GM12874 (cell line): Measurements from ENCODE around the gene ULK4.

ENCODE experiments used
- CTCF ChIP-seq: IDR thresholded peaks from 2 replicates; pipeline ENCODE4 v1.5.1; 2011; ENCODE audit warnings: low read depth, mild to moderate bottlenecking, control low read depth, low read length, moderate library complexity; ENCODE audit not compliant: insufficient read depth

The ULK4 gene

DNA sequence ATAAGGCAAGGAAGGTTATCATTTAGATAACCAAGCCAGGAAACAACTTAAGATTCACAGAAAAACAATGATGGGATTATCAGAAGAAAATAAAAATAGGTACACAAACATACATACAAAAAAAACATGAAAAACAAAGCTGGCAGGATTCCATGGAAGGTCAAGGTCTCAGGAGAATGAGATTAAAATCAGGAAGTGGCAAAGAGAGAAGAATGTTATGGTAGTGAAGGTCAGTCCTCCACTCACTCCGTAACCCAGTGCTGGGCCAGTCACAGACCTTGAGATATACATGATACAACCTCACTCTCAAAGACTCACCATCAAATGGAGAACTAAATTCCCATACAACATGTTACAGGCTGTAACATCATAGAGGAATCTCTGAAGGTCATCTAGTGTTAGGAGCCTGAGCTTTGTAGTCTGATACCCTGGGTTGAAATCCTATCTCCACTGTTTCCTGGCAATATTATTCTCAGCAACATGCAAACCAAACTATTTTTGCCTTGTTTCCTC, 668.7 kb downstream of the ULK4 start:
- no peak for TF ChIP-seq CTCF

DNA sequence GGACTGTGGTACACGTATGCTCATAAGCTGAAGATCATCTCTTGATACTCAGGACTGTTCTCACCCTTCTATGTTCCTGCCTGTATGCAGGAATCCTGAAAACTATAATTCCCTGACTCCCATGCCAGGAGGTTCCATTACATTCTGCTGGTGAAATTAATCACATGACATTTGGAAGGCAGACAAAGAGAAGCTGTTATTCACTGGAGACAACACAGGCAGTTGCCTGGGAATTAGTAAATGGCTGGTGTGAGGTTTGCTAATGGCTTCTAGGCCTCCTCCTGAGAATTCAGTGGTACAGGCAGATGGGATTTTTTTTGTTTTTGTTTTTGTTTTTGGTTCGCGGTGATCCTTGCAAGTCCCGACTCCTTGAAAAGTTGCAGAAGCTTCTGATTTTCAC, 671.2 kb downstream of the ULK4 start:
- no peak for TF ChIP-seq CTCF

GRCh38 chr3:41290306-41290705, 671.6 kb downstream of the ULK4 start:
- TF ChIP-seq CTCF, result no peak

DNA sequence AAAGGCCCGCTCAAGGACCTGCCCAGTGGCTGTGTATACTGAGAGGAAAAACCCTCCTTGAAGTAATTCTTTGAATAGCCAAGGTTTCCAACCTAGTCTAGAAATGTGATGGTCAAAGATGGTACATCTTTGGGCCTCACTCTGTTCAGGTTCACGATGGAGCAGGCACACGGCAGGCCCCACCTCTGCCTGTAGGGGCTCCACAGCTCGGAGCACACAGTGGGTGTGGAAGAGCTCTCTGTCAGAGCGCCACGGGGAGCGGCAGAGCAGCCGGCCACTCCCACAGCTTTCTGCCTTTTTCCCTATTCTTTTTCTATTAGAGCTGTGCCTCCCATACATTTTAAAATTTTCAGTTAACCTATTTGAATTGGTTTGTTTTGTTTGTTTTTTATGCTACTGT, 673.1 kb downstream of the ULK4 start:
- no peak for TF ChIP-seq CTCF

DNA sequence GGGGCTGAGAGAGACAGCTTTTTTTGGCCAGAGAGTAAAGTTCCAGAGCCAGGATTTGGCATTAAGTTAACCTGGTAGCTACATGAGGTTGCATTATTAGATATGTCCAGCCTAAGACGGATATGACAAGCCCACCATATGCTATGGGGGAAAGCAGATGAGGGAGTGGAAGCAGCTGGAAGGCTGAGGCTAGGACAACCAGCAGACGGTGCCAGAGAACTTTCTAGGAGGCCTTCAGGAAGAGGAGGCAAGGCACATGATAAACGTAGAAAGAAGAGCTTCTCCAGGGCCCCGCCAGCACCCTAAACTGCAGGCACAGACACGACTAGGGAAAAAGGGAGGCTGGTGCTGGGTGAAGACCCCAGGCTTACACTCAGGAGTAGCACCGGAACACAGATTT, 675.6 kb downstream of the ULK4 start:
- no peak for TF ChIP-seq CTCF

DNA sequence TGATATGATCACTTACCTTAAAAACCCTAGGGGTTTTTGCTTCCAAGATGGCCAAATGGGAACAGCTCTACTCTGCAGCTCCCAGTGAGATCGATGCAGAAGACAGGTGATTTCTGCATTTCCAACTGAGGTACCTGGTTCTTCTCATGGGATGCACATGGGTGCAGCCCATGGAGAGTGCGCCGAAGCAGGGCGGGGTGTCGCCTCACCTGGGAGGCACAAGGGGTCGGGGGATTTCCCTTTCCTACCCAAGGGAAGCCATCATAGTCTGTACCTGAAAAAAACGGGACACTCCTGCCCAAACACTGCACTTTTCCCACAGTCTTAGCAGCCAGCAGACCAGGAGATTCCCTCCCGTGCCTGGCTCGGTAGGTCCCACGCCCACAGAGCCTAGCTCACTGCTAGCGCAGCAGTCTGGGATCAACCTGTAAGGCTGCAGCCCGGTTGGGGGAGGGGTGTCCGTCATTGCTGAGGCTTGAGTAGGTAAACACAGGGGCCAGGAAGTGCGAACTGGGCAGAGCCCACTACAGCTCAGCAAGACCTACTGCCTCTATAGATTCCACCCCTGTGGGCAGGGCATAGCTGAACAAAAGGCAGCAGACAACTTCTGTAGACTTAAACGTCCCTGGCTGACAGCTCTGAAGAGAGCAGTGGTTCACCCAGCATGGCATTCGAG, 684.0 kb downstream of the ULK4 start:
- no peak for TF ChIP-seq CTCF

DNA sequence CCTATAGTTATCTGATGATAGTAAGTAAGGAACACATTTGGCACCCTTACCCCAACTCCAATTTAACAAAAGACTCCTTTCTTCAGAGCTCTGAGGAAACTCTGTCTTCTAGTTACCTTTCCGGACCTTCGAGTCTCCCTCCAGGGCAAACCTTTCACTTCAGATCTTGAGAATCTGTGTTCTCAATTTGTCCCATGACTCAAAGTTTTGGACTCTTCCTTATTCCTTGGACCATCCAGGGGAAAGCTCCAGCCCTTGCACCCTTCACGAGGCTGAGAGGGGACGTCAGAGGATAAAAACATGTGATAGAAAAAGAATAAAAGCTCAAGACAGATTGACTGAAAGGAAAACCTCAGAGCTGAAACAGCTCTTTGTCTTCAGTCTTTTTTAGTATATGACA, 685.7 kb downstream of the ULK4 start:
- no peak for TF ChIP-seq CTCF
